NB4 (cell line): ENCODE results near the gene TMEM19.

Experiments used
- POLR2A ChIP-seq: IDR thresholded peaks from 2 replicates; pipeline ENCODE4 v1.6.1; 2011; ENCODE audit warnings: mild to moderate bottlenecking; ENCODE audit not compliant: insufficient read length; ENCODE audit errors: extremely low read depth
- TF ChIP-seq, protein P1 (sequence below): IDR thresholded peaks from 2 replicates; pipeline ENCODE4 v1.6.1; 2011; ENCODE audit warnings: low read depth, low read length
- TF ChIP-seq, protein P2 (sequence below): IDR thresholded peaks from one replicate; pipeline ENCODE4 v1.5.1; 2012; ENCODE audit warnings: low read depth, low read length

DNA sequence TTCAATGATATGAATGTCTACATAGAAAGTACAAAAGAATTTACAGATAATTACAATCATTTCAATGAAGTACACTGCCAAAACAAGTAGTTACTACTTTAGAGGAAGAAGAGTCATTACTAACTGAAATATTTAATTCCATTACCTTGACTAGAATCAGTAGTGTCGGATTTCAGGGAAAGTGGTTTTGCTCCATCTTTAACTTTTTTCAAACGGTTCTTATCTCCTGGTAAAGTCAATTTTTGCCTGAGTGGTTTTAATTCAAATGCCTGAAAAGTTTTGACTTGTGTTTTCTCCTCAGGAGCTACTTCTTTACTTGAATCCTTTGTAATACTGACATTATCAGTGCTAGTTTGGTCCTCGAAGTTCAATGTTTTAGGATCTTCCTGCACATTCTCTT, 29.1 kb upstream of the TMEM19 start:
- TF ChIP-seq, protein P1, sequence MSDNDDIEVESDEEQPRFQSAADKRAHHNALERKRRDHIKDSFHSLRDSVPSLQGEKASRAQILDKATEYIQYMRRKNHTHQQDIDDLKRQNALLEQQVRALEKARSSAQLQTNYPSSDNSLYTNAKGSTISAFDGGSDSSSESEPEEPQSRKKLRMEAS, result no peak
- TF ChIP-seq, protein P2, sequence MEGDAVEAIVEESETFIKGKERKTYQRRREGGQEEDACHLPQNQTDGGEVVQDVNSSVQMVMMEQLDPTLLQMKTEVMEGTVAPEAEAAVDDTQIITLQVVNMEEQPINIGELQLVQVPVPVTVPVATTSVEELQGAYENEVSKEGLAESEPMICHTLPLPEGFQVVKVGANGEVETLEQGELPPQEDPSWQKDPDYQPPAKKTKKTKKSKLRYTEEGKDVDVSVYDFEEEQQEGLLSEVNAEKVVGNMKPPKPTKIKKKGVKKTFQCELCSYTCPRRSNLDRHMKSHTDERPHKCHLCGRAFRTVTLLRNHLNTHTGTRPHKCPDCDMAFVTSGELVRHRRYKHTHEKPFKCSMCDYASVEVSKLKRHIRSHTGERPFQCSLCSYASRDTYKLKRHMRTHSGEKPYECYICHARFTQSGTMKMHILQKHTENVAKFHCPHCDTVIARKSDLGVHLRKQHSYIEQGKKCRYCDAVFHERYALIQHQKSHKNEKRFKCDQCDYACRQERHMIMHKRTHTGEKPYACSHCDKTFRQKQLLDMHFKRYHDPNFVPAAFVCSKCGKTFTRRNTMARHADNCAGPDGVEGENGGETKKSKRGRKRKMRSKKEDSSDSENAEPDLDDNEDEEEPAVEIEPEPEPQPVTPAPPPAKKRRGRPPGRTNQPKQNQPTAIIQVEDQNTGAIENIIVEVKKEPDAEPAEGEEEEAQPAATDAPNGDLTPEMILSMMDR, result no peak
- no peak for TF ChIP-seq POLR2A
